Astrocyte (in vitro differentiated cells and primary cell): ENCODE data around the gene MTX3.

ENCODE experiments used
- CTCF ChIP-seq: IDR thresholded peaks from 2 replicates; pipeline ENCODE4 v1.5.1; 2011; ENCODE audit warnings: low read depth, mild to moderate bottlenecking, inconsistent platforms, low read length, moderate library complexity; ENCODE audit not compliant: insufficient read depth
- EZH2 ChIP-seq: IDR thresholded peaks from 2 replicates; pipeline ENCODE4 v1.6.1; 2012; ENCODE audit warnings: mild to moderate bottlenecking, low read length, inconsistent platforms; ENCODE audit not compliant: insufficient read depth

DNA sequence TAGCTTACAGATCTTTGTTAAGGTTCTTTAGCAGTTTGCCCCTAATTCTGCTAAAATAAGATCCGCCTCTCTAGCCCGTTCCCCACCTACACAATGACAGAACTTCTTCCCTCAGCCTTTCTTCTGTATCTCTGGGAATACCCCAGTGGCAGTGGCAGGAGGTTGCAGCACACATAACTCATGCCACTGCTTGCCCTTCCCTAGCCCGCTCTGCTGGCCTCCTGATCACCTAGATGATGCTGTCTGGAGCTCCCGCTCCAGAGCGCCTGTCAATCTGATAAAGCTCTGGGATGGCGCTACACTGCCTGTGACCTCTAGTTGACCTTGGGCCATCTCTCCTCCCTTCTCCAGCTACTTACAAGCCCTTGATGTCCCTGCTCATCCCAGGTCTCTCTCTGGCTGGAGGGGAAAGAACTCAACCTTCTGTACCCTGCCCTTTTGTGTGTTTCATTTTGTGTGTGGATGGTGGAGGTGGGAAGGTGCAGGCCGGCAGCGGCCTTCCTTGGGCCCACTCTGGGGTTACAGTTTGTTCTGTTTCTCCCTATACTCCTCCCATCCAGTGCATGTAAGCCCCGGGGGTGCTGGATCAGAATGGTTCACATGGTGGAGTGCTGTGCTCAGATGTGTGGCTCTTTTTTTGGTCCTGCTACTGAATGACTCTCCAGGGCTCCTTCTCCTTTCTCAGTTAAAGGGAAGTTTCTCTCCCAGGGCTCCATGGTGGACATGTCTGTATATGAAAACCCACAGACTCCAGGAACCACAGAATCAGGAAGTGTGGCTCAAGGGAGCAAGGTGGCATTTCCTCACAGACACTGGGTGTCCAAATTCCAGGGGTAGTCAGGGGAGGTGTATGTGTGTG lies 29.1 kb downstream of the MTX3 start:
- TF ChIP-seq CTCF (no peak), EZH2 (no peak)
